OCI-LY3 (cell line): ENCODE data around the gene MED31.

Experiments used
- H2AFZ ChIP-seq: fragments of 200-600, 300-600 bp; shearing (Covaris generic); 2 replicates; pipeline ENCODE4 v1.6.0; 2014; ENCODE audit warnings: antibody characterized with exemption, low read depth, low read length
- H3K27ac ChIP-seq: fragments of 200-600, 300-600 bp; sonication (generic); 2 replicates; pipeline ENCODE4 v1.5.1; 2014; ENCODE audit warnings: mild to moderate bottlenecking, low read length, moderate library complexity, mixed read lengths
- H3K27me3 ChIP-seq: fragments of 200-600, 300-600 bp; sonication (generic); 2 replicates; pipeline ENCODE4 v1.6.1; 2014; ENCODE audit warnings: low read depth, low read length, mixed read lengths
- H3K36me3 ChIP-seq: fragments of 200-600, 300-600 bp; sonication (generic); replicated peaks from 2 replicates; pipeline ENCODE3; 2014; ENCODE audit warnings: low read depth, low read length, mixed read lengths
- H3K4me1 ChIP-seq: fragments of 300-600, 200-600 bp; sonication (generic); 2 replicates; pipeline ENCODE4 v1.6.1; 2014; ENCODE audit warnings: low read length, mixed read lengths
- H3K4me2 ChIP-seq: fragments of 200-600, 300-600 bp; sonication (generic); 2 replicates; pipeline ENCODE4 v1.6.1; 2014; ENCODE audit warnings: low read length, mixed read lengths
- H3K4me3 ChIP-seq: fragments of 300-600, 200-600 bp; sonication (generic); 2 replicates; pipeline ENCODE4 v1.5.1; 2014; ENCODE audit warnings: antibody characterized with exemption, mild to moderate bottlenecking, low read length, moderate library complexity
- H3K79me2 ChIP-seq: fragments of 300-600, 200-600 bp; shearing (Covaris generic); 2 replicates; pipeline ENCODE4 v1.6.1; 2014; ENCODE audit warnings: mild to moderate bottlenecking, low read length, mixed read lengths
- H3K9ac ChIP-seq: fragments of 300-600, 200-600 bp; shearing (Covaris generic); 2 replicates; pipeline ENCODE4 v1.6.0; 2014; ENCODE audit warnings: mild to moderate bottlenecking, low read length, moderate library complexity
- H3K9me3 ChIP-seq: fragments of 200-600, 300-600 bp; shearing (Covaris generic); 2 replicates; pipeline ENCODE4 v1.6.1; 2014; ENCODE audit warnings: low read length, mixed read lengths; ENCODE audit not compliant: insufficient read depth
- H4K20me1 ChIP-seq: fragments of 200-600, 300-600 bp; sonication (generic); 2 replicates; pipeline ENCODE4 v1.6.1; 2016; ENCODE audit warnings: low read length, mixed read lengths; ENCODE audit not compliant: insufficient read depth
- CTCF ChIP-seq: fragments of 200-600, 300-600 bp; sonication (generic); IDR thresholded peaks from 2 replicates; pipeline ENCODE4 v1.5.1; 2014; ENCODE audit warnings: antibody characterized with exemption, low read length, low read depth
- EZH2phosphoT487 ChIP-seq: fragments of 200-600 bp; shearing (Covaris generic); IDR thresholded peaks from 2 replicates; pipeline ENCODE4 v1.6.1; 2018; ENCODE audit warnings: antibody characterized with exemption, mixed run types, low read depth

The MED31 gene

GRCh38 chr17:6684460-6684783 lies 33.0 kb upstream of the MED31 start:
- Histone ChIP-seq H3K27me3 (no peaks in the 10 kb centered on the region), H3K9me3 (no peaks in the 10 kb centered on the region), H3K4me3 (no peak overlapping the region), H3K27ac (no peak overlapping the region), H3K9ac (no peak overlapping the region), H3K4me1 (no peaks in the 10 kb centered on the region), H3K79me2 (no peaks in the 10 kb centered on the region), H3K36me3 (no peaks in the 10 kb centered on the region), H4K20me1 (no peaks in the 10 kb centered on the region), H2AFZ (no peak overlapping the region), H3K4me2 (no peak overlapping the region)
- TF ChIP-seq EZH2phosphoT487 (no peak), CTCF (no peak)

GRCh38 chr17:6683730-6684459 lies 32.5 kb upstream of the MED31 start:
- Histone ChIP-seq H3K4me2 (no peak overlapping the region), H2AFZ (no peak overlapping the region), H3K9me3 (no peaks in the 10 kb centered on the region), H4K20me1 (no peaks in the 10 kb centered on the region), H3K36me3 (no peaks in the 10 kb centered on the region), H3K79me2 (no peaks in the 10 kb centered on the region), H3K27ac (no peak overlapping the region), H3K9ac (no peak overlapping the region), H3K27me3 (no peaks in the 10 kb centered on the region), H3K4me1 (no peaks in the 10 kb centered on the region), H3K4me3 (no peak overlapping the region)
- TF ChIP-seq CTCF (no peak), EZH2phosphoT487 (no peak)

GRCh38 chr17:6683081-6683684 lies 31.8 kb upstream of the MED31 start:
- Histone ChIP-seq H3K27ac (no peak overlapping the region), H3K4me1 (no peaks in the 10 kb centered on the region)

More at GRCh38 chr17:6683081-6683684, 31.8 kb upstream of the MED31 start:
- H3K36me3 ChIP-seq = no peaks in the 10 kb centered on the region
- TF ChIP-seq CTCF (no peak), EZH2phosphoT487 (no peak)
- no peak overlapping the region for H3K9ac ChIP-seq
- no peaks in the 10 kb centered on the region for H3K79me2 ChIP-seq
- no peaks in the 10 kb centered on the region for H3K9me3 ChIP-seq
- H4K20me1 ChIP-seq = no peaks in the 10 kb centered on the region
- H2AFZ ChIP-seq = no peak overlapping the region
- H3K27me3 ChIP-seq = no peaks in the 10 kb centered on the region
- no peak overlapping the region for H3K4me2 ChIP-seq
- no peak overlapping the region for H3K4me3 ChIP-seq
